GM12878 (cell line): ENCODE measurements around the gene ING3. TPM values are rescaled to one million over a fixed set of nuclear protein-coding genes. Genes with fewer than 3 reads are reported as not detected.

Experiments
- ATAC-seq: fragments of 200-7000 bp; cut with Tn5 transposase; 3 replicates; pipeline ENCODE4 v1.9.1; 2020; ENCODE audit warnings: mild to moderate bottlenecking, moderate library complexity
- BruUV-seq: library from RNA; stranded (reverse); fragments of 400-500 nt; replicated peaks from 2 replicates; lab custom pipeline; 2021; lab: Mats Ljungman, UMichigan
- CTCF ChIA-PET: fragments of 300-600 bp; sonication (Branson Sonifier 250); formaldehyde crosslinking; extraction: SDS; loops from one replicate; lab custom pipeline; 2021; ENCODE audit warnings: inconsistent platforms; lab: Yijun Ruan, JAX
- POLR2A ChIA-PET: fragments of 350-600 bp; formaldehyde crosslinking; extraction: SDS; loops from one replicate; lab custom pipeline; 2021; ENCODE audit warnings: inconsistent platforms; lab: Charles Lee
- RAD21 ChIA-PET: fragments of 300-600 bp; sonication (Branson Sonifier 250); formaldehyde crosslinking; loops from one replicate; lab custom pipeline; 2023; ENCODE audit warnings: antibody characterized with exemption; ENCODE audit not compliant: unreplicated experiment; lab: Charles Lee
- SMC1A ChIA-PET: fragments of 300-600 bp; sonication (Branson Sonifier 250); formaldehyde crosslinking; loops from one replicate; lab custom pipeline; 2023; ENCODE audit not compliant: unreplicated experiment, uncharacterized antibody; lab: Charles Lee
- DNase-seq: peaks from one replicate; pipeline ENCODE4 v3.0.0-alpha.2; 2011; ENCODE audit warnings: low read depth, low spot score
- FAIRE-seq: peaks from 3 replicates; lab custom pipeline; 2011; peaks lifted over from hg19 to GRCh38; lab: Jason Lieb, UNC
- H2AFZ ChIP-seq: 2 replicates; pipeline ENCODE4 v1.6.0; 2011; ENCODE audit warnings: low read depth, low read length, control low read depth; ENCODE audit not compliant: control insufficient read depth
- H3K27ac ChIP-seq: 2 replicates; pipeline ENCODE4 v1.5.1; 2011; ENCODE audit warnings: control low read depth; ENCODE audit not compliant: control insufficient read depth, insufficient read depth
- H3K27me3 ChIP-seq, 2 experiments: replicated peaks in 1 of 2; 2 replicates each; pipeline versions ENCODE4 v1.6.0 to v1.6.1; 2011; ENCODE audit warnings: low read length in 1 of 2; ENCODE audit not compliant: control insufficient read depth in 2 of 2, insufficient read depth in 2 of 2
- H3K36me3 ChIP-seq, 2 experiments: 2 replicates each; pipeline ENCODE4 v1.5.1; 2011; ENCODE audit warnings: low read length in 1 of 2; ENCODE audit not compliant: control insufficient read depth in 2 of 2, insufficient read depth in 2 of 2
- H3K4me1 ChIP-seq: 2 replicates; pipeline ENCODE4 v1.6.1; 2011; ENCODE audit warnings: mild to moderate bottlenecking, low read length, moderate library complexity, mixed read lengths; ENCODE audit not compliant: control insufficient read depth, insufficient read depth
- H3K4me2 ChIP-seq: 2 replicates; pipeline ENCODE4 v1.6.0; 2011; ENCODE audit warnings: control low read depth; ENCODE audit not compliant: control insufficient read depth, insufficient read depth
- H3K4me3 ChIP-seq: fragments of 200-600 bp; sonication (generic); 2 replicates; pipeline ENCODE4 v1.5.1; 2016
- H3K79me2 ChIP-seq: 2 replicates; pipeline ENCODE4 v1.6.0; 2011; ENCODE audit warnings: low read length; ENCODE audit not compliant: control insufficient read depth, insufficient read depth
- H3K9ac ChIP-seq: 2 replicates; pipeline ENCODE4 v1.8.0; 2011; ENCODE audit warnings: low read length, control low read depth, mixed read lengths; ENCODE audit not compliant: control insufficient read depth, insufficient read depth
- H3K9me3 ChIP-seq: replicated peaks from 3 replicates; pipeline ENCODE4 v1.5.1; 2011; ENCODE audit warnings: mild to moderate bottlenecking, low read length; ENCODE audit not compliant: control insufficient read depth, insufficient read depth
- H4K20me1 ChIP-seq: 2 replicates; pipeline ENCODE4 v1.6.0; 2011; ENCODE audit not compliant: control insufficient read depth, insufficient read depth
- ASH2L ChIP-seq: fragments of 300-600, 200-600 bp; sonication (generic); IDR thresholded peaks from 2 replicates; pipeline ENCODE4 v1.6.1; 2017; ENCODE audit warnings: low read depth, mild to moderate bottlenecking, borderline replicate concordance
- CEBPB ChIP-seq, 2 experiments: fragments of 150-350 bp in 1 of 2; IDR thresholded peaks; 2 replicates each; pipeline ENCODE4 v1.6.1; 2012 to 2014; ENCODE audit warnings: low read depth in 2 of 2, low read length in 2 of 2, borderline replicate concordance in 1 of 2, inconsistent platforms in 1 of 2
- GABPA ChIP-seq: IDR thresholded peaks from 2 replicates; pipeline ENCODE4 v1.6.1; 2014; ENCODE audit warnings: antibody characterized with exemption, low read depth, mild to moderate bottlenecking, inconsistent platforms
- IKZF2 ChIP-seq, 2 experiments: fragments of 450-650 bp; IDR thresholded peaks; 2 replicates each; pipeline ENCODE4 v1.6.1; 2017; ENCODE audit warnings: mild to moderate bottlenecking in 2 of 2, moderate library complexity in 2 of 2
- KLF5 ChIP-seq: fragments of 450-650 bp; IDR thresholded peaks from 2 replicates; pipeline ENCODE4 v1.6.1; 2014; ENCODE audit warnings: mild to moderate bottlenecking; ENCODE audit not compliant: partially characterized antibody
- NFXL1 ChIP-seq: fragments of 450-650 bp; IDR thresholded peaks from 2 replicates; pipeline ENCODE4 v1.6.1; 2017; ENCODE audit warnings: antibody characterized with exemption, mild to moderate bottlenecking, borderline replicate concordance
- NFYB ChIP-seq: IDR thresholded peaks from 2 replicates; pipeline ENCODE4 v1.6.1; 2011; ENCODE audit warnings: low read depth, mild to moderate bottlenecking, low read length, improper control_type of control experiment, moderate library complexity; ENCODE audit not compliant: insufficient read depth
- POLR2A ChIP-seq: IDR thresholded peaks from 2 replicates; pipeline ENCODE4 v1.6.1; 2011; ENCODE audit warnings: low read depth, mild to moderate bottlenecking, low read length
- RAD21 ChIP-seq: IDR thresholded peaks from 2 replicates; pipeline ENCODE4 v1.6.1; 2011; ENCODE audit warnings: mild to moderate bottlenecking, low read depth, low read length, moderate library complexity; ENCODE audit not compliant: insufficient read depth
- TBL1XR1 ChIP-seq: IDR thresholded peaks from 2 replicates; pipeline ENCODE4 v1.6.1; 2012; ENCODE audit warnings: low read depth, low read length, improper control_type of control experiment
- TCF7 ChIP-seq: IDR thresholded peaks from 2 replicates; pipeline ENCODE4 v1.6.1; 2014; ENCODE audit warnings: antibody characterized with exemption, borderline replicate concordance
- YBX1 ChIP-seq: fragments of 450-650 bp; IDR thresholded peaks from 2 replicates; pipeline ENCODE4 v1.6.1; 2016; ENCODE audit warnings: antibody characterized with exemption
- WGBS: methylation state at CpG from one replicate; pipeline ENCODE4 v1.1.6; 2016; ENCODE audit warnings: low lambda C conversion rate; ENCODE audit not compliant: insufficient replicate concordance, insufficient coverage; ENCODE audit errors: missing lambda C conversion rate; 5-methylcytosine and 5-hydroxymethylcytosine counted together
- in situ Hi-C: fragments of 300-500 bp; cut with MboI; formaldehyde crosslinking; loops from 9 replicates; pipeline ENCODE4 v1.14.3; 2018; ENCODE audit warnings: mixed read lengths
- intact Hi-C: fragments of 100-400 bp; cut with micrococcal nuclease; formaldehyde crosslinking; loops from one replicate; pipeline ENCODE4 v1.14.2; 2022; ENCODE audit not compliant: unreplicated experiment
- polyA plus RNA-seq, 11 experiments: library from polyadenylated mRNA; depleted of rRNA in 4 of 11; unstranded in 6 of 11; stranded (reverse) in 5 of 11; fragments of >200 nt; fragmentation: Nextera tagmentation in 4 of 11; fragmentation: Illumina TruSeq in 1 of 11; extraction: Ambion mirVana in 4 of 11; extraction: Trizol in 1 of 11; gene quantifications; 1 replicate in 1 of 11; 2 replicates in 10 of 11; pipeline versions ENCODE4 v1.2.1 to v1.2.3, GENCODE V29; 2011 to 2016; ENCODE audit warnings: inconsistent platforms in 2 of 11, missing spikeins in 2 of 11, low read depth in 1 of 11
- total RNA-seq, 4 experiments: library from RNA; depleted of rRNA in 3 of 4; stranded (reverse); fragments of >200 nt in 3 of 4; fragmentation: Illumina TruSeq in 1 of 4; extraction: Trizol in 1 of 4; gene quantifications; 2 replicates each; pipeline versions ENCODE4 v1.2.1 to v1.2.3, GENCODE V29; 2013 to 2021
- TF ChIP-seq, protein P1 (sequence below): fragments of 450-650 bp; IDR thresholded peaks from 2 replicates; pipeline ENCODE4 v1.6.1; 2017; ENCODE audit warnings: mild to moderate bottlenecking, low read depth, inconsistent platforms; ENCODE audit not compliant: poor library complexity, severe bottlenecking
- TF ChIP-seq, protein P2 (sequence below): IDR thresholded peaks from 2 replicates; pipeline ENCODE4 v1.6.1; 2012; ENCODE audit warnings: low read length, inconsistent platforms

The ING3 gene
- total and polyA plus RNA-seq, 10 of the 15 experiments (the other 5 are each of a cell fraction or from before 2014, with no cell fraction given), result 12.1 to 60.8 (median 28.8) TPM

DNA sequence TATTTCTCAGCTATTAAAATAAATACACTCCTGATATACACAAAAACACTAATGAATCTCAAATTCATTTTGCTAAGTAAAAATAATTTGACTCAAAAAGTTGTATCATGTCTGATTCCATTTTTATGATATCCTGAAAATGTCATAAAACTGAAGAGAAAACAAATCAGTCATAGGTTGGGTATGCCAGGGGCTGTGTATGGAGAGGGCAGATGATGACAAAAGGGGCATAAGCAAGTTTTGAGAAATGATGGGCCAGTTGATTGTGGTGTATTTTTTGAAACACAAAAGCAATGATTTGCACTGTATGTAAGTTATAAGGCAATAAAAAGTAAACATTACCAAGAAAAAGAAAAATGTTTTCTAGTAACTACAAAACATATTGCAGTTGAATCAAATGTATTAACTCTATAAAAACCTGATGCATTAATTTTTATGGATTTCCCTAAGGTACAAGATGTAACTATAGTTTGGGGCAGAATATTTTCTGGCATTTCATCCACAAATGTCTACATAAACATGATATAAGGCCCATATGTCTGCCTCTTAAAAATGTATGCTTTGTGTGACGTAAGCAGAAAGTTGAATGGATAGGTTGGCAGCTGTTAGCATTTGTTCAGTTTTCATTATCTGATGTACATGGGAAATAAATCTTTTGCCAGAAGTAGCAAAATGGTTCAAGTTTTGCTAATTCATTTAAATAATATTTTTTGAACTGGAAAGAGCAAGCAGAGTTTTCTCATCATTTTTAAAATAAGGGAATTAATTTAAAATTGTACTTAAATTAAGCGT, 35.1 kb upstream of the ING3 start:
- H3K9me3 ChIP-seq, result no peaks in the 10 kb centered on the region
- H3K27me3 ChIP-seq, result no peaks in the 10 kb centered on the region
- RAD21 ChIA-PET, result no interaction called here
- POLR2A ChIA-PET, result no interaction called here
- CTCF ChIA-PET, result no interaction called here
- no peak overlapping the region for H3K4me3 ChIP-seq
- no peaks in the 10 kb centered on the region for H3K4me1 ChIP-seq
- intact Hi-C loops, result no loop called here
- no peaks in the 10 kb centered on the region for H3K79me2 ChIP-seq
- H3K9ac ChIP-seq, result no peak overlapping the region
- no peak overlapping the region for H3K4me2 ChIP-seq
- no peaks in the 10 kb centered on the region for H3K36me3 ChIP-seq
- H4K20me1 ChIP-seq, result no peaks in the 10 kb centered on the region
- FAIRE-seq, result no peak
- in situ Hi-C loops, result no loop called here
- BruUV-seq, result no TSS peak
- no peak overlapping the region for H2AFZ ChIP-seq
- ATAC-seq, result no peak
- TF ChIP-seq TBL1XR1 (no peak), TCF7 (no peak)
- H3K27ac ChIP-seq, result no peak overlapping the region
- SMC1A ChIA-PET, result interaction anchor here (1.0 to 1.2 kb wide), 3 partner anchors 14 to 117 kb away, joined by 3 to 4 read pairs (median 4); no protein-coding TSS in a partner anchor
- WGBS, result 79% methylated on average over 2 of the region's 2 CpGs
- DNase-seq, result no peak

DNA sequence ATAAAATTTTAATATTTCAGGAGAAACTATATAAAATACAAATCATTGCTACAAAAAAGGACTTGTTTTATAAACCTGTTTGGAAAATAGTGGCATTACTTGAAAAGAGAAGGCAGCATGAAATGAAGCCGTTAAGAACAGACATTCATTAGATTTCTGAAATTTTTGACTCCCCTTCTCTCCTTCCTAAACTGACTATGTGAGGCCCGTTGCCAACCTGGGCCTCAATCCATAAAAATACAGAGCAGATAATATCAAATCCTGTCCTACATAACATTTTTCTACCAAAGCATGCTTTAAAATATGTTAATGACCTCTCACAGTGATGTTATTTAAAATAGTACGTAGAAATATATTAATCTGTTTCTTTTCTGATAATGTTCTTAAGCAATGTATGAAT, 34.5 kb upstream of the ING3 start:
- intact Hi-C loops, result no loop called here
- ATAC-seq (no peak), FAIRE-seq (no peak), DNase-seq (no peak)
- no peaks in the 10 kb centered on the region for H3K79me2 ChIP-seq
- no peak overlapping the region for H3K27ac ChIP-seq
- ChIA-PET RAD21 (no interaction called here), CTCF (interaction anchor here (0.9 kb wide), 1 partner anchor 97 kb away, joined by 3 read pairs; no protein-coding TSS in a partner anchor), POLR2A (no interaction called here), SMC1A (no interaction called here)
- H3K27me3 ChIP-seq, result no peaks in the 10 kb centered on the region
- H3K4me1 ChIP-seq, result no peaks in the 10 kb centered on the region
- no TSS peak for BruUV-seq
- H4K20me1 ChIP-seq, result no peaks in the 10 kb centered on the region
- no peak overlapping the region for H3K9ac ChIP-seq
- 61% methylated on average over 3 of the region's 3 CpGs for WGBS
- H3K36me3 ChIP-seq, result no peaks in the 10 kb centered on the region
- in situ Hi-C loops, result no loop called here
- H3K9me3 ChIP-seq, result no peaks in the 10 kb centered on the region
- no peak overlapping the region for H2AFZ ChIP-seq
- H3K4me3 ChIP-seq, result no peak overlapping the region
- no peak overlapping the region for H3K4me2 ChIP-seq
- TF ChIP-seq NFYB (no peak), ASH2L (no peak), YBX1 (no peak), NFXL1 (no peak), IKZF2 (IDR thresholded peaks at IDR 0.05) (no peak), CEBPB (IDR thresholded peaks at IDR 0.05; ENCODE audit: borderline replicate concordance in 1 of 2, low read depth in 2 of 2, low read length in 2 of 2) (no peak), POLR2A (no peak), GABPA (no peak), RAD21 (no peak), KLF5 (no peak)
- TF ChIP-seq, protein P1, sequence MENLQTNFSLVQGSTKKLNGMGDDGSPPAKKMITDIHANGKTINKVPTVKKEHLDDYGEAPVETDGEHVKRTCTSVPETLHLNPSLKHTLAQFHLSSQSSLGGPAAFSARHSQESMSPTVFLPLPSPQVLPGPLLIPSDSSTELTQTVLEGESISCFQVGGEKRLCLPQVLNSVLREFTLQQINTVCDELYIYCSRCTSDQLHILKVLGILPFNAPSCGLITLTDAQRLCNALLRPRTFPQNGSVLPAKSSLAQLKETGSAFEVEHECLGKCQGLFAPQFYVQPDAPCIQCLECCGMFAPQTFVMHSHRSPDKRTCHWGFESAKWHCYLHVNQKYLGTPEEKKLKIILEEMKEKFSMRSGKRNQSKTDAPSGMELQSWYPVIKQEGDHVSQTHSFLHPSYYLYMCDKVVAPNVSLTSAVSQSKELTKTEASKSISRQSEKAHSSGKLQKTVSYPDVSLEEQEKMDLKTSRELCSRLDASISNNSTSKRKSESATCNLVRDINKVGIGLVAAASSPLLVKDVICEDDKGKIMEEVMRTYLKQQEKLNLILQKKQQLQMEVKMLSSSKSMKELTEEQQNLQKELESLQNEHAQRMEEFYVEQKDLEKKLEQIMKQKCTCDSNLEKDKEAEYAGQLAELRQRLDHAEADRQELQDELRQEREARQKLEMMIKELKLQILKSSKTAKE, result no peak
- TF ChIP-seq, protein P2, sequence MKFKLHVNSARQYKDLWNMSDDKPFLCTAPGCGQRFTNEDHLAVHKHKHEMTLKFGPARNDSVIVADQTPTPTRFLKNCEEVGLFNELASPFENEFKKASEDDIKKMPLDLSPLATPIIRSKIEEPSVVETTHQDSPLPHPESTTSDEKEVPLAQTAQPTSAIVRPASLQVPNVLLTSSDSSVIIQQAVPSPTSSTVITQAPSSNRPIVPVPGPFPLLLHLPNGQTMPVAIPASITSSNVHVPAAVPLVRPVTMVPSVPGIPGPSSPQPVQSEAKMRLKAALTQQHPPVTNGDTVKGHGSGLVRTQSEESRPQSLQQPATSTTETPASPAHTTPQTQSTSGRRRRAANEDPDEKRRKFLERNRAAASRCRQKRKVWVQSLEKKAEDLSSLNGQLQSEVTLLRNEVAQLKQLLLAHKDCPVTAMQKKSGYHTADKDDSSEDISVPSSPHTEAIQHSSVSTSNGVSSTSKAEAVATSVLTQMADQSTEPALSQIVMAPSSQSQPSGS, result no peak
